DND-41 (cell line): ENCODE data around the gene ZBTB18.
"Not testable (repeated sequence)": the region's sequence is repeated elsewhere in the genome, so short reads cannot be mapped to it uniquely, and the experiment has no call there.

Source experiments
- ATAC-seq: fragments of 200-7000 bp; cut with Tn5 transposase; 3 replicates; pipeline ENCODE4 v1.9.1; 2021; ENCODE audit warnings: low read depth; ENCODE audit not compliant: insufficient read depth
- DNase-seq: peaks from one replicate; pipeline ENCODE4 v3.0.0-alpha.2; 2020
- H2AFZ ChIP-seq: 2 replicates; pipeline ENCODE4 v1.6.0; 2012; ENCODE audit warnings: low read depth, low read length
- H3K27ac ChIP-seq: 2 replicates; pipeline ENCODE4 v1.5.1; 2012; ENCODE audit warnings: low read length, inconsistent platforms
- H3K27me3 ChIP-seq: fragments of 200-600 bp; sonication (generic); 2 replicates; pipeline ENCODE4 v1.6.0; 2012; ENCODE audit warnings: low read length, mild to moderate bottlenecking, inconsistent platforms; ENCODE audit not compliant: insufficient read depth, poor library complexity
- H3K36me3 ChIP-seq: 2 replicates; pipeline ENCODE4 v1.5.1; 2012; ENCODE audit warnings: low read length, inconsistent platforms; ENCODE audit not compliant: insufficient read depth
- H3K4me1 ChIP-seq: 2 replicates; pipeline ENCODE4 v1.5.1; 2012; ENCODE audit warnings: mild to moderate bottlenecking, low read length; ENCODE audit not compliant: insufficient read depth
- H3K4me2 ChIP-seq: 2 replicates; pipeline ENCODE4 v1.6.0; 2012; ENCODE audit warnings: mild to moderate bottlenecking, moderate library complexity, low read length, inconsistent platforms; ENCODE audit not compliant: insufficient read depth
- H3K4me3 ChIP-seq, 2 experiments: fragments of 200-600 bp in 1 of 2; shearing (Covaris generic) in 1 of 2; 2 replicates each; pipeline ENCODE4 v1.5.1; 2012 to 2016; ENCODE audit warnings: inconsistent platforms in 2 of 2, low read length in 2 of 2, mild to moderate bottlenecking in 2 of 2, low read depth in 1 of 2, moderate library complexity in 1 of 2
- H3K79me2 ChIP-seq: 2 replicates; pipeline ENCODE4 v1.6.0; 2012; ENCODE audit warnings: low read length, inconsistent platforms; ENCODE audit not compliant: insufficient read depth
- H3K9ac ChIP-seq: 2 replicates; pipeline ENCODE4 v1.6.0; 2012; ENCODE audit warnings: low read depth, mild to moderate bottlenecking, inconsistent platforms, low read length, moderate library complexity
- H3K9me3 ChIP-seq: 2 replicates; pipeline ENCODE4 v1.5.1; 2012; ENCODE audit warnings: low read length, moderate library complexity, mild to moderate bottlenecking, inconsistent platforms; ENCODE audit not compliant: insufficient read depth, severe bottlenecking
- H4K20me1 ChIP-seq: 2 replicates; pipeline ENCODE4 v1.6.0; 2012; ENCODE audit warnings: low read length; ENCODE audit not compliant: insufficient read depth
- CTCF ChIP-seq: IDR thresholded peaks from 2 replicates; pipeline ENCODE4 v1.5.1; 2012; ENCODE audit warnings: borderline replicate concordance, low read length, moderate library complexity, mild to moderate bottlenecking; ENCODE audit not compliant: poor library complexity, severe bottlenecking; ENCODE audit errors: extremely low read depth
- EZH2 ChIP-seq: IDR thresholded peaks from 3 replicates; pipeline ENCODE4 v1.6.1; 2012; ENCODE audit warnings: borderline replicate concordance, low read depth, mild to moderate bottlenecking, moderate library complexity, low read length, inconsistent platforms; ENCODE audit not compliant: severe bottlenecking

The ZBTB18 gene

GRCh38 chr1:244011271-244011670 is 39.8 kb upstream of the ZBTB18 start:
- DNase-seq = no peak
- no peak overlapping the region for H3K4me3 ChIP-seq
- H3K79me2 ChIP-seq = no peaks in the 10 kb centered on the region
- no peaks in the 10 kb centered on the region for H3K9me3 ChIP-seq
- no peaks in the 10 kb centered on the region for H3K27me3 ChIP-seq
- no peak for ATAC-seq
- no peaks in the 10 kb centered on the region for H4K20me1 ChIP-seq
- H3K36me3 ChIP-seq = no peaks in the 10 kb centered on the region
- no peak overlapping the region for H3K9ac ChIP-seq
- TF ChIP-seq EZH2 = no peak
- no peak for TF ChIP-seq CTCF
- H3K4me2 ChIP-seq = no peak overlapping the region
- no peaks in the 10 kb centered on the region for H3K4me1 ChIP-seq
- no peak overlapping the region for H2AFZ ChIP-seq
- no peak overlapping the region for H3K27ac ChIP-seq

- Histone ChIP-seq H3K9me3 (no peaks in the 10 kb centered on the region), H4K20me1 (no peaks in the 10 kb centered on the region), H3K27me3 (no peaks in the 10 kb centered on the region), H3K79me2 (no peaks in the 10 kb centered on the region), H2AFZ (no peak overlapping the region), H3K9ac (no peak overlapping the region), H3K27ac (no peak overlapping the region), H3K4me1 (no peaks in the 10 kb centered on the region), H3K4me2 (no peak overlapping the region), H3K4me3 (no peak overlapping the region), H3K36me3 (no peaks in the 10 kb centered on the region)
- DNase-seq (no peak), ATAC-seq (no peak)
- TF ChIP-seq EZH2 (no peak), CTCF (no peak)
These were observed 39.3 kb upstream of the ZBTB18 start for GRCh38 chr1:244011786-244012185.

GRCh38 chr1:244012202-244012601 is 38.9 kb upstream of the ZBTB18 start:
- Histone ChIP-seq H3K4me2 (no peak overlapping the region), H3K27me3 (no peaks in the 10 kb centered on the region), H2AFZ (no peak overlapping the region), H3K79me2 (no peaks in the 10 kb centered on the region), H3K27ac (no peak overlapping the region), H3K4me3 (no peak overlapping the region), H4K20me1 (no peaks in the 10 kb centered on the region), H3K4me1 (no peaks in the 10 kb centered on the region), H3K36me3 (no peaks in the 10 kb centered on the region), H3K9me3 (no peaks in the 10 kb centered on the region), H3K9ac (no peak overlapping the region)
- DNase-seq (no peak), ATAC-seq (no peak)
- TF ChIP-seq CTCF = no peak
- no peak for TF ChIP-seq EZH2

GRCh38 chr1:244013100-244013499 is 38.0 kb upstream of the ZBTB18 start:
- no peaks in the 10 kb centered on the region for H3K36me3 ChIP-seq

GRCh38 chr1:244014862-244015261 is 36.2 kb upstream of the ZBTB18 start:
- not testable (repeated sequence) for H3K27ac ChIP-seq, H4K20me1 ChIP-seq, H3K79me2 ChIP-seq, H3K4me2 ChIP-seq, H3K4me1 ChIP-seq, H3K9ac ChIP-seq, ATAC-seq, DNase-seq, H2AFZ ChIP-seq, H3K4me3 ChIP-seq, H3K36me3 ChIP-seq, H3K27me3 ChIP-seq, H3K9me3 ChIP-seq

More at GRCh38 chr1:244013100-244013499, 38.0 kb upstream of the ZBTB18 start:
- H3K79me2 ChIP-seq = no peaks in the 10 kb centered on the region
- H3K27me3 ChIP-seq = no peaks in the 10 kb centered on the region
- H3K27ac ChIP-seq = no peak overlapping the region
- TF ChIP-seq EZH2 (no peak), CTCF (no peak)
- DNase-seq (no peak), ATAC-seq (no peak)
- H2AFZ ChIP-seq = no peak overlapping the region
- H3K9me3 ChIP-seq = no peaks in the 10 kb centered on the region
- H4K20me1 ChIP-seq = no peaks in the 10 kb centered on the region
- no peak overlapping the region for H3K9ac ChIP-seq
- H3K4me1 ChIP-seq = no peaks in the 10 kb centered on the region
- H3K4me3 ChIP-seq = no peak overlapping the region
- no peak overlapping the region for H3K4me2 ChIP-seq
